Cardiac fibroblast (primary cell): Measurements from ENCODE around the gene BRICD5.

Experiments used
- DNase-seq, 2 donors: peaks; one replicate each; pipeline versions ENCODE4 v3.0.0 to v3.0.0-alpha.2; 2010; ENCODE audit warnings: low read depth in 2 of 2
- H3K4me3 ChIP-seq, 2 donors: replicated peaks in 1 of 2; 1 replicate in 1 of 2; 2 replicates in 1 of 2; pipeline ENCODE4 v1.5.1; 2011; ENCODE audit warnings: low read depth in 2 of 2, low read length in 2 of 2, mild to moderate bottlenecking in 2 of 2, moderate library complexity in 1 of 2
- TF ChIP-seq, protein P1 (sequence below): IDR thresholded peaks from one replicate; pipeline ENCODE4 v1.5.1; 2011; ENCODE audit warnings: low read depth, mild to moderate bottlenecking, low read length, inconsistent platforms

The BRICD5 gene

DNA sequence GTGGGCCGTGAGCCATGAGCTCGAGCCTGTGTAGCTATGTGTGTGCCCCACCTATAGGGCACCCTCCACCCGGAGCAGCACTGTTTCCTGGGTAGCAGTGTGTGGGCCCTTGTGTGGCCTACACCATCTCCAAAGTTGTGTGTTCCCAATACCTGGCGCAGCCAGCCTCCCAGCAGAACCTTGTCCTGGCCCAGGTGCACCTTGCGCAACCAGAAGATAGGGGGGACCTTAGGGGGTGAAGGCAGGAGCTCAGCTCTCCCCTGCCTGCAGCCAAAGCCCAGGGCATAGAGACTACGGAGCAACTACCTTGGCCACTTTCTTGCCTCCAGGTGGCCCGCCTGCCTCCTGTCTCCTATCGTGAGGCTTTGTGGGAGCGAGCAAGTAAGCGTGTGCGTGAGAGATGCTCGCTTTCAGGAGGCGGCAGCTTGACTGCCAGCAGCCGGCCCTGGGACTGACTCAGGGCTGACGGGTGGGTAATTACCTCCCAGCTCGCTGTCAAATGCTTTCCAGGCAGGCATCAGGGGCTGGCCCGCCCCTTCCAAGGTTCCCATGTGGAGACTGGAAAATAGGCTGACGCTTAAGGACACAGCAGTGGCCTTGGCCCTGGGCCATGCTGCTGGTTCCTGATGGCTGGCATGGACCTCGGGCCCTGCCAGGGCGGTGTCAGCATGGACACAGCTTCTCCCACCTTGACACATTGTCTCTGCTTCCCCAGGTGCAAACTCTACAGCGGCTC is 36.1 kb downstream of the BRICD5 start:
- DNase-seq: no peak
- H3K4me3 ChIP-seq: no peak overlapping the region
- TF ChIP-seq, protein P1, sequence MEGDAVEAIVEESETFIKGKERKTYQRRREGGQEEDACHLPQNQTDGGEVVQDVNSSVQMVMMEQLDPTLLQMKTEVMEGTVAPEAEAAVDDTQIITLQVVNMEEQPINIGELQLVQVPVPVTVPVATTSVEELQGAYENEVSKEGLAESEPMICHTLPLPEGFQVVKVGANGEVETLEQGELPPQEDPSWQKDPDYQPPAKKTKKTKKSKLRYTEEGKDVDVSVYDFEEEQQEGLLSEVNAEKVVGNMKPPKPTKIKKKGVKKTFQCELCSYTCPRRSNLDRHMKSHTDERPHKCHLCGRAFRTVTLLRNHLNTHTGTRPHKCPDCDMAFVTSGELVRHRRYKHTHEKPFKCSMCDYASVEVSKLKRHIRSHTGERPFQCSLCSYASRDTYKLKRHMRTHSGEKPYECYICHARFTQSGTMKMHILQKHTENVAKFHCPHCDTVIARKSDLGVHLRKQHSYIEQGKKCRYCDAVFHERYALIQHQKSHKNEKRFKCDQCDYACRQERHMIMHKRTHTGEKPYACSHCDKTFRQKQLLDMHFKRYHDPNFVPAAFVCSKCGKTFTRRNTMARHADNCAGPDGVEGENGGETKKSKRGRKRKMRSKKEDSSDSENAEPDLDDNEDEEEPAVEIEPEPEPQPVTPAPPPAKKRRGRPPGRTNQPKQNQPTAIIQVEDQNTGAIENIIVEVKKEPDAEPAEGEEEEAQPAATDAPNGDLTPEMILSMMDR: no peak

DNA sequence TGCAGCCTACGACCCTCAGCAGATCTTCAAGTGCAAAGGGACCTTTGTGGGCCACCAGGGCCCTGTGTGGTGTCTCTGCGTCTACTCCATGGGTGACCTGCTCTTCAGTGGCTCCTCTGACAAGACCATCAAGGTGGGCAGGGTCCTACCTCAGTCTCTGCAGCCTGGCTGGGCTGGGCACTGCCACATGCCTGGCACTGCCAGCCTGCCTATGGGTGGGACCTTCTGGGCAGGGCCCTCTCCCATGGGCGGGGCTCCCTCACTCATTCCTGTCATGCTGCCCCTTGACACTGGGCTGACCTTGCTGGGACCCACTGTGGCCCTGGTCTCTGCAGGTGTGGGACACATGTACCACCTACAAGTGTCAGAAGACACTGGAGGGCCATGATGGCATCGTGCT is 36.7 kb downstream of the BRICD5 start:
- no peak overlapping the region for H3K4me3 ChIP-seq
- DNase-seq: no peak
- TF ChIP-seq, protein P1: no peak

- TF ChIP-seq, protein P1: no peak
- no peak for DNase-seq
- H3K4me3 ChIP-seq: no peak overlapping the region
Observed at GRCh38 chr16:2173366-2173765, 37.3 kb downstream of the BRICD5 start.

DNA sequence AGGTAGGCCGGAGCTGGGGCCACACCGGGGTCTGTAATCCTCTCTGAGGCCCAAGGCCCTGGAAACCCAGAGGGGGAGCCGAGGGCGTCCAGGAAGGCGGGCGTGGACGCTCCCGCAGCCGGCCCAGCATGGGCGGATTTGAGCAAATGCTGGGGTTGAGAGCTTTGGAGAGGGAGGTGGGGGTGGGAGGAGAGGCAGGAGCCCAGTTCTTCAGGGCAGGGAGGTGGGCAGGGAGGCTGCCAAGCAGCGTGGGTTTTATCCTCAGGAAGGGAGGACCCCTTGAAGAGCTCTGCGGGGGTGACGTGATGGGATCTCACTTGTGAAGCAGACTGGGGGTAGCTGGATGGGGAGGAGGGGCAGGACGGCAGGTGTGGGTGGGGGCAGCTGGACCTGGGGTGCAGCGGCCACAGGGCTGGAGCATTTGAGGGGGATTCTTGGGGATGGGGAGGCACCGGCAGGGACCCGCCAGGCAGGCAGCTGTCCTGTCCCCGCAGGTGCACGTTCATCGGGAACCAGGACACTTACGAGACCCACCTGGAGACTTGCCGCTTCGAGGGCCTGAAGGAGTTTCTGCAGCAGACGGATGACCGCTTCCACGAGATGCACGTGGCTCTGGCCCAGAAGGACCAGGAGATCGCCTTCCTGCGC is 37.9 kb downstream of the BRICD5 start:
- TF ChIP-seq, protein P1: no peak
- no peak overlapping the region for H3K4me3 ChIP-seq
- no peak for DNase-seq

- H3K4me3 ChIP-seq: no peak overlapping the region
- TF ChIP-seq, protein P1: no peak
Observed at GRCh38 chr16:2171601-2172178, 39.0 kb downstream of the BRICD5 start.

DNA sequence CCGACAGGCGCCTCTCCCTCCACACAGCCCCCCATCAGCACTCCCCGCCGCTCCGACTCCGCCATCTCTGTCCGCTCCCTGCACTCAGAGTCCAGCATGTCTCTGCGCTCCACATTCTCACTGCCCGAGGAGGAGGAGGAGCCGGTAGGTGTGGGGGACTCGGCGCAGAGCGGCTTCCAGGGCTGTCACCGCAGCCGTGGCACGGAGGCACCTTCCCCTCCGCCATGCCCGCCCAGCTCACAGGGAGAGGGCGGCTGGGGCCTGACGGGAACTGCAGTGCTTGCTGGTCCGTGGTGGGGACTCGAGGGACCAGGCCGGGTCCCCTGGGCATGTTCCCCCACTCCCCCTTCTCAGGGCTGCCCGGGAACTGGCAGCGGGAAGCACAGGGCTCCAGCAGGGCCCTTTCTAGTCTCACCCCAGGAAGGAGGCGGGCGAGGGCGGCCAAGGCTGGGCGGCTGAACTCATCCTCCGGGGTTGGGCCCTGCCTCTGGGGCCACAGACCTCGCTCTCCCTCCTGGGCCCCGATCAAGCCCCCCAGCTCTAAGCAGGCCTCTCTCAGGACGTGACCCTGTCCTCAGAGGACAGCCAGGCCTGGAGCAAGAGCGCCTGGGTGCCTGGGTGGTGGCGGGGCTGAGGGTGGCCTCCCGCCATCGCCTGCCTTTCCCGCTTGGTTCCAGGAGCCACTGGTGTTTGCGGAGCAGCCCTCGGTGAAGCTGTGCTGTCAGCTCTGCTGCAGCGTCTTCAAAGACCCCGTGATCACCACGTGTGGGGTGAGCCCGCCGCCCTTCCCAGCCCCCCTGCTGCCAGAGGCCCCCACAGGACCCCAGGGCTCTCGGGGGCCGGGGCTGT is 39.9 kb downstream of the BRICD5 start:
- no peak for DNase-seq
- TF ChIP-seq, protein P1: no peak
- H3K4me3 ChIP-seq: no peak overlapping the region

More at GRCh38 chr16:2171601-2172178, 39.0 kb downstream of the BRICD5 start:
- DNase-seq: no peak
